SK-N-SH (cell line): Measurements from ENCODE around the gene DENND2A. TPM values are rescaled to one million over a fixed set of nuclear protein-coding genes. Genes with fewer than 3 reads are reported as not detected.

Source experiments
- CTCF ChIA-PET: fragments of 300-600, 350-600 bp; formaldehyde crosslinking; extraction: SDS; loops from one replicate; lab custom pipeline; 2021; lab: Yijun Ruan, JAX
- POLR2A ChIA-PET: fragments of 350-600 bp; sonication (Branson Sonifier 250); formaldehyde crosslinking; extraction: SDS; loops from one replicate; lab custom pipeline; 2020; ENCODE audit warnings: antibody characterized with exemption, inconsistent platforms; lab: Yijun Ruan, JAX
- DNase-seq: peaks from one replicate; pipeline ENCODE4 v3.0.0; 2012
- H2AFZ ChIP-seq: fragments of 200-600 bp; sonication (generic); 2 replicates; pipeline ENCODE4 v1.8.1; 2016; ENCODE audit warnings: antibody characterized with exemption, mild to moderate bottlenecking, low read depth
- H3F3A ChIP-seq: fragments of 200-600 bp; sonication (generic); replicated peaks from 2 replicates; pipeline ENCODE3; 2016; ENCODE audit warnings: antibody characterized with exemption, mild to moderate bottlenecking; ENCODE audit not compliant: insufficient read depth
- H3K27ac ChIP-seq, 2 experiments: fragments of 200-500 bp in 1 of 2; fragments of 200-600 bp in 1 of 2; sonication (Bioruptor generic) in 1 of 2; sonication (generic), shearing (Covaris generic) in 1 of 2; 2 replicates each; pipeline versions ENCODE4 v1.5.1 to v1.6.1; 2014 to 2016; ENCODE audit warnings: low read depth in 2 of 2, inconsistent platforms in 1 of 2, low read length in 1 of 2, mild to moderate bottlenecking in 1 of 2, mixed read lengths in 1 of 2
- H3K27me3 ChIP-seq: fragments of 200-600 bp; sonication (generic), shearing (Covaris generic); 2 replicates; pipeline ENCODE4 v1.6.1; 2016; ENCODE audit warnings: mixed run types; ENCODE audit not compliant: insufficient read depth
- H3K36me3 ChIP-seq, 2 experiments: fragments of 200-500 bp in 1 of 2; fragments of 200-600 bp in 1 of 2; sonication (Bioruptor generic) in 1 of 2; sonication (generic) in 1 of 2; replicated peaks in 1 of 2; 2 replicates each; pipeline versions ENCODE3 to v1.5.1; 2014 to 2016; ENCODE audit warnings: low read length in 1 of 2, mild to moderate bottlenecking in 1 of 2; ENCODE audit not compliant: insufficient read depth in 2 of 2, control insufficient read depth in 1 of 2
- H3K4me1 ChIP-seq, 2 experiments: fragments of 200-500 bp in 1 of 2; fragments of 200-600 bp in 1 of 2; sonication (Bioruptor generic) in 1 of 2; sonication (generic), shearing (Covaris generic) in 1 of 2; 2 replicates each; pipeline versions ENCODE4 v1.5.1 to v1.6.1; 2014 to 2016; ENCODE audit warnings: low read depth in 1 of 2, low read length in 1 of 2, mixed run types in 1 of 2; ENCODE audit not compliant: insufficient read depth in 2 of 2, control insufficient read depth in 1 of 2
- H3K4me2 ChIP-seq: fragments of 200-600 bp; sonication (generic), shearing (Covaris generic); 2 replicates; pipeline ENCODE4 v1.6.1; 2017; ENCODE audit warnings: mixed run types
- H3K4me3 ChIP-seq, 2 experiments: fragments of 200-500 bp in 1 of 2; fragments of 200-600 bp in 1 of 2; sonication (Bioruptor generic) in 1 of 2; sonication (generic), shearing (Covaris generic) in 1 of 2; 2 replicates each; pipeline versions ENCODE4 v1.5.1 to v1.8.1; 2014 to 2016; ENCODE audit warnings: low read depth in 2 of 2, inconsistent platforms in 1 of 2, low read length in 1 of 2, mild to moderate bottlenecking in 1 of 2, mixed read lengths in 1 of 2, moderate library complexity in 1 of 2
- H3K79me2 ChIP-seq: fragments of 200-600 bp; sonication (generic); 2 replicates; pipeline ENCODE4 v1.8.1; 2017; ENCODE audit warnings: mild to moderate bottlenecking; ENCODE audit not compliant: insufficient read depth
- H3K9ac ChIP-seq: fragments of 200-600 bp; sonication (generic); 2 replicates; pipeline ENCODE4 v1.6.1; 2017; ENCODE audit warnings: mixed run types
- H3K9me2 ChIP-seq: fragments of 200-600 bp; sonication (generic); 2 replicates; pipeline ENCODE4 v1.6.1; 2017; ENCODE audit warnings: mixed run types
- H3K9me3 ChIP-seq: fragments of 200-600 bp; sonication (generic); 2 replicates; pipeline ENCODE4 v1.6.1; 2017; ENCODE audit warnings: mixed run types, mild to moderate bottlenecking, moderate library complexity
- H4K20me1 ChIP-seq: fragments of 200-600 bp; sonication (generic); 2 replicates; pipeline ENCODE4 v1.6.1; 2017; ENCODE audit warnings: mild to moderate bottlenecking, mixed run types; ENCODE audit not compliant: insufficient read depth
- CHD2 ChIP-seq: fragments of 150-350 bp; IDR thresholded peaks from 2 replicates; pipeline ENCODE4 v1.6.1; 2018; ENCODE audit warnings: low read length; ENCODE audit not compliant: partially characterized antibody
- CTCF ChIP-seq: fragments of 200-600 bp; sonication (generic); IDR thresholded peaks from 2 replicates; pipeline ENCODE4 v1.6.1; 2017; ENCODE audit warnings: antibody characterized with exemption, mild to moderate bottlenecking, moderate library complexity
- EZH2phosphoT487 ChIP-seq: fragments of 200-600 bp; sonication (generic); IDR thresholded peaks from 2 replicates; pipeline ENCODE4 v1.6.1; 2017; ENCODE audit warnings: low read depth, mixed run types, mild to moderate bottlenecking, antibody characterized with exemption, moderate library complexity, borderline replicate concordance
- FOXJ3 ChIP-seq: sonication (generic); formaldehyde crosslinking; IDR thresholded peaks from 2 replicates; pipeline ENCODE4 v1.5.1; 2020; ENCODE audit warnings: mild to moderate bottlenecking, missing genetic modification reagents
- FOXM1 ChIP-seq: IDR thresholded peaks from 2 replicates; pipeline ENCODE4 v1.4.0; 2012; ENCODE audit warnings: low read depth, mild to moderate bottlenecking
- GATA2 ChIP-seq: sonication (generic); formaldehyde crosslinking; IDR thresholded peaks from 2 replicates; pipeline ENCODE4 v1.5.0; 2020; ENCODE audit warnings: mild to moderate bottlenecking, missing genetic modification reagents
- NFIC ChIP-seq: IDR thresholded peaks from 2 replicates; pipeline ENCODE4 v1.4.0; 2012; ENCODE audit warnings: borderline replicate concordance
- PBX3 ChIP-seq: IDR thresholded peaks from 2 replicates; pipeline ENCODE4; 2012
- POLR2AphosphoS5 ChIP-seq: IDR thresholded peaks from 2 replicates; pipeline ENCODE4 v1.6.1; 2012; ENCODE audit warnings: low read depth, low read length
- RXRA ChIP-seq: IDR thresholded peaks from 2 replicates; pipeline ENCODE4 v1.4.0; 2012; ENCODE audit warnings: low read depth, mild to moderate bottlenecking, borderline replicate concordance
- TAF1 ChIP-seq: IDR thresholded peaks from 2 replicates; pipeline ENCODE4 v1.6.1; 2012; ENCODE audit warnings: low read depth, mild to moderate bottlenecking, low read length, moderate library complexity, borderline replicate concordance
- TCF12 ChIP-seq: IDR thresholded peaks from 2 replicates; pipeline ENCODE4 v1.4.0; 2012
- USF1 ChIP-seq: IDR thresholded peaks from 2 replicates; pipeline ENCODE4 v1.4.0; 2012; ENCODE audit warnings: low read depth, borderline replicate concordance
- WGBS: methylation state at CpG from one replicate; pipeline ENCODE4 v1.1.6; 2017; ENCODE audit warnings: low lambda C conversion rate; 5-methylcytosine and 5-hydroxymethylcytosine counted together
- polyA plus RNA-seq, 3 experiments: library from polyadenylated mRNA; depleted of rRNA; stranded (reverse); fragments of >200 nt; gene quantifications; 2 replicates each; pipeline ENCODE4 v1.2.3, GENCODE V29; 2012

Gene DENND2A
- polyA plus RNA-seq, 1 of the 3 experiments (the other 2 are of a cell fraction): 3.5 TPM

GRCh38 chr7:140586516-140586915 is 54.1 kb downstream of the DENND2A start:
- Histone ChIP-seq H3K4me2 (no peak overlapping the region), H3K9me2 (no peaks in the 10 kb centered on the region), H2AFZ (no peak overlapping the region), H3K27ac (no peak overlapping the region), H3K4me3 (no peak overlapping the region), H3K36me3 (no peaks in the 10 kb centered on the region), H3K79me2 (no peaks in the 10 kb centered on the region), H3F3A (no peaks in the 10 kb centered on the region), H4K20me1 (no peaks in the 10 kb centered on the region), H3K27me3 (no peaks in the 10 kb centered on the region)
- ChIA-PET CTCF (interaction anchor here (0.9 to 1.7 kb wide), 2 partner anchors 23 to 60 kb away, joined by 3 to 4 read pairs; no protein-coding TSS in a partner anchor), POLR2A (no interaction called here)
- TF ChIP-seq CHD2 (no peak), CTCF (no peak)
- TF ChIP-seq, all 33 proteins: peak for 0
- Histone ChIP-seq H3K4me1 (no peaks in the 10 kb centered on the region), H3K9me3 (no peaks in the 10 kb centered on the region), H3K9ac (no peak overlapping the region)
- 97% methylated on average over 3 of the region's 3 CpGs for WGBS
- no peak for DNase-seq

- POLR2A ChIA-PET: no interaction called here
Observed at GRCh38 chr7:140585333-140585732, 55.3 kb downstream of the DENND2A start.

GRCh38 chr7:140584195-140584851 is 56.3 kb downstream of the DENND2A start:
- H3K4me2 ChIP-seq: no peak overlapping the region
- TF ChIP-seq TCF12 (no peak), FOXM1 (no peak), CHD2 (no peak), NFIC (no peak), GATA2 (no peak), EZH2phosphoT487 (no peak), CTCF (no peak), TAF1 (no peak), USF1 (no peak), RXRA (no peak), PBX3 (no peak), POLR2AphosphoS5 (no peak), FOXJ3 (no peak)

More at GRCh38 chr7:140585333-140585732, 55.3 kb downstream of the DENND2A start:
- 89% methylated on average over 7 of the region's 7 CpGs for WGBS
- no peak overlapping the region for H2AFZ ChIP-seq
- no peaks in the 10 kb centered on the region for H3F3A ChIP-seq
- no peak overlapping the region for H3K9ac ChIP-seq
- no peak overlapping the region for H3K27ac ChIP-seq
- CTCF ChIA-PET: interaction anchor here (1.7 kb wide), 1 partner anchor 61 kb away, joined by 4 read pairs; no protein-coding TSS in a partner anchor
- DNase-seq: no peak
- no peaks in the 10 kb centered on the region for H4K20me1 ChIP-seq
- H3K79me2 ChIP-seq: no peaks in the 10 kb centered on the region
- no peaks in the 10 kb centered on the region for H3K9me2 ChIP-seq
- H3K4me3 ChIP-seq: no peak overlapping the region
- no peaks in the 10 kb centered on the region for H3K4me1 ChIP-seq
- no peak for TF ChIP-seq TCF12
- H3K4me2 ChIP-seq: no peak overlapping the region
- H3K27me3 ChIP-seq: no peaks in the 10 kb centered on the region
- no peaks in the 10 kb centered on the region for H3K36me3 ChIP-seq
- H3K9me3 ChIP-seq: no peaks in the 10 kb centered on the region

More at GRCh38 chr7:140584195-140584851, 56.3 kb downstream of the DENND2A start:
- 91% methylated on average over 4 of the region's 4 CpGs for WGBS
- POLR2A ChIA-PET: no interaction called here
- H3K9me2 ChIP-seq: no peaks in the 10 kb centered on the region
- no peaks in the 10 kb centered on the region for H3K9me3 ChIP-seq
- CTCF ChIA-PET: interaction anchor here (1.4 kb wide), 1 partner anchor 69 kb away, joined by 3 read pairs; no protein-coding TSS in a partner anchor
- no peaks in the 10 kb centered on the region for H3F3A ChIP-seq
- no peak overlapping the region for H3K9ac ChIP-seq
- H2AFZ ChIP-seq: no peak overlapping the region
- no peaks in the 10 kb centered on the region for H3K36me3 ChIP-seq
- no peaks in the 10 kb centered on the region for H3K4me1 ChIP-seq
- no peak overlapping the region for H3K4me3 ChIP-seq
- no peaks in the 10 kb centered on the region for H3K27me3 ChIP-seq
- DNase-seq: no peak
- H4K20me1 ChIP-seq: no peaks in the 10 kb centered on the region
- H3K79me2 ChIP-seq: no peaks in the 10 kb centered on the region
- H3K27ac ChIP-seq: no peak overlapping the region
